Adipose tissue (tissue), 3 donors: Measurements from ENCODE around the gene SPATA19. TPM values are rescaled to one million over a fixed set of nuclear protein-coding genes. Genes with fewer than 3 reads are reported as not detected.

Experiments used
- H3K27ac ChIP-seq: one replicate; pipeline ENCODE4 v1.5.1; 2013; ENCODE audit warnings: low read depth, low read length
- WGBS, 3 donors: extraction: QIAGEN DNeasy Blood & Tissue Kit; methylation state at CpG; one replicate each; pipeline ENCODE4 v1.1.7; 2013; 5-methylcytosine and 5-hydroxymethylcytosine counted together
- polyA plus RNA-seq, 3 donors: library from polyadenylated mRNA; stranded (reverse); fragments of 200-250 nt; gene quantifications; one replicate each; pipeline ENCODE4 v1.2.3, GENCODE V29; 2013
- donor health status: healthy with polysubstance abuse.
- donor health status: Bipolar disorder and iron deficiency.
- donor health status: healthy.

SPATA19 gene
- polyA plus RNA-seq, 3 donors, result not detected

- no peak overlapping the region for H3K27ac ChIP-seq
- WGBS, 3 donors, result 89 to 95% (median 91%) methylated on average over 8 of the region's 8 CpGs
These were observed 44.6 kb downstream of the SPATA19 start for GRCh38 chr11:133800666-133801065.

GRCh38 chr11:133797554-133797953, 47.8 kb downstream of the SPATA19 start:
- WGBS, 3 donors, result 29 to 49% (median 40%) methylated on average over 6 of the region's 6 CpGs

DNA sequence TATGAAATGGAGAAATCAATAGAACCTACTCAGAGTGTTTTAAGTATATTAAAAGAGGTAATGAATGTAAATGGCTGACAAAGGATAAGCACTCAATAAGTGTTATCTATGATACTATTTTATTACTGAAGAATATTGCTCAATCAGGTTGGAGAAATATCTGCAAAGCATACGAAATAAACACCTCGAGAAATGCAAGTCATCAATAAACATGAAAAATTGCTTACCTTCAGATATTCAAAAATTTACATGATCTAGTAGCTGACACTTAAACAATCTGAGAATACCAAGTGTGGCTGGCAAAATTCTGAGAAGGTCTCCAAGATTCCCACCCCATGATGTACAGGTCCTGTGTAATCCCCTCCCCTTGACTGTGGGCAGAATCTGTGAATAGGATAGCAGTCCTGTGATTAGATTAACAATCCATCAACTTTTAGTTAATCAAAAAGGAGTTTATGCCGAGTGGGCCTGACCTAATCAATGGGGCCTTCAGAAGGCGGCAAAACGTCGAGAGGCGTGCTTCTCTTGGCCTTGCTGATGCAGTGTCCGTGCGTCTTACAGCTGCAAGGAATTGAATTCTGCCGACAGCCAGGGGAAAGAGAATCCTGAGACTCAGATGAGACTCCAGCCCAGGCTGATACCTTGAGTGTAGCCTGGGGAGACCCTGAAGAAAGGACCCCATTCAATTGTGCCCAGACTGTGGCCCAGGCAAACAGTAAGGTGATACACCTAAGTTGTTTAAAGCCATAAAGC, 49.1 kb downstream of the SPATA19 start:
- H3K27ac ChIP-seq, result no peak overlapping the region
- WGBS, 3 donors, result 72 to 92% (median 86%) methylated on average over 10 of the region's 10 CpGs

More at GRCh38 chr11:133797554-133797953, 47.8 kb downstream of the SPATA19 start:
- H3K27ac ChIP-seq, result no peak overlapping the region

- WGBS, 3 donors, result 88 to 89% (median 88%) methylated on average over 2 of the region's 2 CpGs
These were observed 50.2 kb downstream of the SPATA19 start for GRCh38 chr11:133795088-133795487.

DNA sequence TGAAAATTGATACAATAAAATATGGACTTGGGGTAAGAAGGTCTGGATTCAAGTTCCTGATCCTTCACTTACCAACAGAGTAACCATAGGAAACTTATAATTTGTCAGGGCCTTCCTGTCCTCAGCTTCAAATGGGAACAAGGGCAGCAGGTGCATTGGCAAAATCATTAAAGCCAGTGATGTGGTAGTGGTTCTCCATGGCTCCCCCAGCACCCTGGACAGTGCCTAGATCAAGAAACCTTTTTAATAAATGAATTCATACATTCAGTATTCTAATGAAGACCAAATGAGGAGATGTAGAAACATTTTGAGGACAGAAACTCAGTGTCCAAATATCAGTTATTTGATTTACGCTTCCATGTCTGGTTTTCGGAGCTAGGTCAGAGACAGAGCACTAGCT, 51.1 kb downstream of the SPATA19 start:
- H3K27ac ChIP-seq, result no peak overlapping the region
- 91 to 93% (median 91%) methylated on average over 2 of the region's 2 CpGs for WGBS, 3 donors

More at GRCh38 chr11:133795088-133795487, 50.2 kb downstream of the SPATA19 start:
- no peak overlapping the region for H3K27ac ChIP-seq

- WGBS, 3 donors, result 55 to 64% (median 61%) methylated on average over 7 of the region's 7 CpGs
These were observed 51.9 kb downstream of the SPATA19 start for GRCh38 chr11:133793271-133794035.

GRCh38 chr11:133790995-133791394, 54.3 kb downstream of the SPATA19 start:
- no peak overlapping the region for H3K27ac ChIP-seq
- 73 to 87% (median 82%) methylated on average over 5 of the region's 5 CpGs for WGBS, 3 donors

More at GRCh38 chr11:133793271-133794035, 51.9 kb downstream of the SPATA19 start:
- H3K27ac ChIP-seq, result no peak overlapping the region

Other genes starting within 250 kb of the SPATA19 start
- gene IGSF9B, start 111.5 kb upstream of the SPATA19 start, polyA plus RNA-seq, result 1 to 10 TPM in 1 of 3 donors, under 1 TPM in 2; 0.71 to 2.6 (median 0.97) TPM
- gene JAM3, start 223.6 kb upstream of the SPATA19 start, polyA plus RNA-seq, result 10 to 100 TPM in 2 of 3 donors, 1 to 10 TPM in 1; 2.9 to 11.6 (median 10.5) TPM